MM.1S (cell line): ENCODE data around the gene ZBTB43.
"Not testable (repeated sequence)": the region's sequence is repeated elsewhere in the genome, so short reads cannot be mapped to it uniquely, and the experiment has no call there.

Experiments used
- CTCF ChIP-seq: fragments of 300-600 bp; sonication (generic); IDR thresholded peaks from 2 replicates; pipeline ENCODE4 v1.5.1; 2016; ENCODE audit warnings: antibody characterized with exemption, low read length, mixed read lengths
- EZH2 ChIP-seq: fragments of 300-600 bp; sonication (generic); optimal IDR thresholded peaks from 2 replicates; pipeline ENCODE3; 2017; ENCODE audit warnings: low read depth, mild to moderate bottlenecking, antibody characterized with exemption, low read length, mixed read lengths
- EZH2phosphoT487 ChIP-seq: fragments of 300-600 bp; sonication (generic); IDR thresholded peaks from 2 replicates; pipeline ENCODE4 v1.6.1; 2018; ENCODE audit warnings: antibody characterized with exemption, low read length

GRCh38 chr9:126784841-126785240 is 20.0 kb upstream of the ZBTB43 start:
- TF ChIP-seq CTCF, EZH2phosphoT487, EZH2: not testable (repeated sequence)
